GM19328 (cell line): ENCODE data around the gene NOS2.
"Not testable (repeated sequence)": the region's sequence is repeated elsewhere in the genome, so short reads cannot be mapped to it uniquely, and the experiment has no call there.

ENCODE experiments used
- ATAC-seq: cut with Tn5 transposase; IDR thresholded peaks from one replicate; pipeline ENCODE4 v1.9.1; 2021; ENCODE audit warnings: mild to moderate bottlenecking, moderate library complexity; ENCODE audit not compliant: unreplicated experiment

NOS2 gene

GRCh38 chr17:27800522-27800921 is at the start of gene NOS2:
TSS of gene NOS2 (minus strand) at chr17:27800529. CDS start at chr17:27798809, 1,720 bp downstream.
- ATAC-seq: no peak

GRCh38 chr17:27849474-27850185 is 49.3 kb upstream of the NOS2 start:
- no peak for ATAC-seq

- no peak for ATAC-seq
These were observed 48.6 kb upstream of the NOS2 start for GRCh38 chr17:27848931-27849330.

DNA sequence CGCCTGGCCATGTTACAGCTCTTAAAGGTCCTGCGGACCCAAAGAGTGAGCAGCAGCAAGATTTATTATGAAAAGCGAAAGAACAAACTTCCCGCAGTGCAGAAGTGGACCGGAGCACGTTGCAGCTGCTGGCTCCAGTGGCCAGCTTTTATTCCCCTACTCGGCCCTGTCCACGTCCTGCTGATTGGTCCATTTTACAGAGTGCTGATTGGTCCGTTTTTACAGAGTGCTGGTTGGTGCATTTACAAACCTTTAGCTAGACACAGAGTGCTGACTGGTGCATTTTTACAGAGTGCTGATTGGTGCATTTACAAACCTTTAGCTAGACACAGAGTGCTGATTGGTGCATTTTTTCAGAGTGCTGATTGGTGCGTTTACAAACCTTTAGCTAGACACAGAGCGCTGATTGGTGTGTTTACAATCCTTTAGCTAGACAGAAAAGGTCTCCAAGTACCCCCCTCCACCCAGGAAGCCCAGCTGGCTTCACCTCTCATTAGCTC is 46.5 kb upstream of the NOS2 start:
- ATAC-seq: not testable (repeated sequence)

DNA sequence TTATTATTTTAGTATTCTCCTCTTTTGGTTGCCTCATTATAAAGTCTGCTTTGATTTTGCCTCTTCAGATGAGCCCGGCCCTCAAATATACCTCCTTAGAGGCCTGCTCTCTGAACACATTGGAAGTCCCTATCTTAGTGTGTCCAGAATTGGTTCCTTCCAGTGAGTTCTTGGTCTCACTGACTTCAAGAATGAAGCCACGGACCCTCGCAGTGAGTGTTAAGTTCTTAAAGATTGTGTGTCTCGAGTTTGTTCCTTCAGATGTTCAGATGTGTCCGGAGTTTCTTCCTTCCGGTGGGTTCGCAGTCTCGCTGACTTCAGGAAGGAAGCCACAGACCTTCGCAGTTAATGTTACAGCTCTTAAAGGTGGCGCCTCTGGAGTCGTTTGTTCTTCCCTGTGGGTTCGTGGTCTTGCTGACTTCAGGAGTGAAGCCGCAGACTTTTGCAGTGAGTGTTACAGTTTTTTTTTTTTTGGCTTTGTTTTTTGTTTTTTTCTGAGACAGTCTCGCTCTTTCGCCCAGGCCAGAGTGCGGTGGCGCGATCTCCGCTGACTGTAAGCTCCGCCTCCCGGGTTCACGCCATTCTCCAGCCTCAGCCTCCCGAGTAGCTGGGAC is 45.8 kb upstream of the NOS2 start:
- no peak for ATAC-seq

DNA sequence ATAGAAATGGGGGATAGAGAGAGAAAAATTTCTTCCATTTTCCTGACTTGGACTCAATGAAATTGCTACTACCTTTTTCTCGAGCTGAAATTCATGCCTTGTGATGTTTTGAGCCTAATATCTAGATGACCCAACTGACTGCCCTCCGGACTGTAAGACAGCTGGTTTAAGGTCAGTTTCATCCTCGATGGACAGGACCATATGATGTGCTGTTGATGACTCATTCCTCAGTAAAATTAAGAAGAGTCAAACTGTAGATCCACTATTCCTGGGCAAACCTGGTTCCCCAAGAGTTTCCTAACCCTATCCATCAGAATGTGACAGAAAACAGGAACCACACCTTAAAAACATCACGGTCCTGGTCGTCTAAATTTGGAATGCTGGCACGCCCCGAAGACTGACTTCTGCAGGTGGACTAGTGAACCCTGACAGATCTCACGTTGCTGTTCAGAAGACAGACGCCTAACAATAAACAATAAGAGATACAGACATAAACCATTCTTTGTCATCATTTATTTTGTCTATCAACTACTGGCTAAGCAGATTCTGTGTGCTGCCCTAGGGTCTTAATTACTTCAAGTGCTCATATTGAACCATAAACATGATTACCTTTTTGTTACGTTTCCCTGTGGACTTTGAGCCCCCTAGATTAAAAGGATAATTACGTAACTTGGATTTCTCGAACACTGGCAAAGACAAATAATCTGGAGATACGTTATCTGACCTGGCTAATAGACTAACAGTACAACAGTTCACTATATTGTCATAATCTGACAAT is 45.1 kb upstream of the NOS2 start:
- no peak for ATAC-seq

- no peak for ATAC-seq
These were observed 40.4 kb upstream of the NOS2 start for GRCh38 chr17:27840688-27841087.

DNA sequence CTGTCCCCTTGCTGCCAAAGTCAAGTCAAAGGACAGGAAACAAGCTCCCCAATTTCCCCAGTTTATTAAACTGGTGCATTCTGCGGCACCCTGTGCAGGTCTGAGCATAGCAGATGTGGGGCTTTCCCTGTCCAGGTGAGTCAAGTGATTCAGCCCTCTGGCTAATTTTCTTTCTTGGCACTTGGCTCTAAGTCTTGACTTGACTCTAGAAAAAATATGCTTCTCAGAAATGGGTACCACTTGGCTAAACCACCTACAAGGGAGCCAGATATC is 40.0 kb upstream of the NOS2 start:
- ATAC-seq: not testable (repeated sequence)

- not testable (repeated sequence) for ATAC-seq
These were observed 39.5 kb upstream of the NOS2 start for GRCh38 chr17:27839571-27840405.

DNA sequence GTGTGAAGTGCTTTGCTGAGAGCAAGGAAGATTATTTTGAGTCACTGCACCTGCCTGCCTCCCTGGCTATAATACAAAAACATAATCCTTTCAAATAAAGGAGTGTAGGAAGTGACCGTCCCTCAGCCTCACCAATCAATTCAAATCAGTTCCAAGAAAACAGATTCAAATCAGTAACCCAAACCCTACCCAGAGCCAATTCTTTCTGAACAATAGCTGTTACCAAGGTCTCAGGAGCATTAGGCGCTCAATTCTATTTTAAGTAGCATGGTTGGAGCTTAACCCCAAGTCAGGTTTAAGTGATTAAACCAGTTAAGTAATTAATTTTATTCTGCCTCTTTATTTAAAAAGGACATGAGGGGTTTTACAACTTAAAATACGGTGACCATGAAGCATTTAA is 38.3 kb upstream of the NOS2 start:
- ATAC-seq: not testable (repeated sequence)

GRCh38 chr17:27837769-27838168 is 37.4 kb upstream of the NOS2 start:
- not testable (repeated sequence) for ATAC-seq

GRCh38 chr17:27836651-27837050 is 36.3 kb upstream of the NOS2 start:
- no peak for ATAC-seq

- no peak for ATAC-seq
These were observed 34.2 kb upstream of the NOS2 start for GRCh38 chr17:27834571-27834970.

DNA sequence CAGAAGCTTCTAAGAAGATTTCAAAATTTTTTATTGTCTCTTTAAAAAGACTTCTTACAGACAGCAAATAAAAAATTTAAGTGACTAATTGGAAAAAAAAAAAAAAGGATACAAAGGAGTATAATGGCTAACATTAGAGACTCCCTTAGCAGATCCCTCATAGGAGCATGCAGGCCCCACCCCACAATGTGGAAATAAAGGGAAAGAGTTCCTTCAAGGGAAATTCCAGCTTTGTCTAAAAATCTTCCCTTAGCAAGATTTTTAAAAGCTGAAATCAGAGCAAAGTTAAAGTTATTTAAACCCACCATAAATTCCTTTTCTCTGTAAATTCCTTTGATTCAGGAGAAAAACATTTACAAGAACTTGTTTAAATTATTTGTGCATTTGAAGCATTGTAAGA is 32.5 kb upstream of the NOS2 start:
- ATAC-seq: no peak

GRCh38 chr17:27829888-27830287 is 29.6 kb upstream of the NOS2 start:
- not testable (repeated sequence) for ATAC-seq

- ATAC-seq: not testable (repeated sequence)
These were observed 28.9 kb upstream of the NOS2 start for GRCh38 chr17:27829143-27829711.

DNA sequence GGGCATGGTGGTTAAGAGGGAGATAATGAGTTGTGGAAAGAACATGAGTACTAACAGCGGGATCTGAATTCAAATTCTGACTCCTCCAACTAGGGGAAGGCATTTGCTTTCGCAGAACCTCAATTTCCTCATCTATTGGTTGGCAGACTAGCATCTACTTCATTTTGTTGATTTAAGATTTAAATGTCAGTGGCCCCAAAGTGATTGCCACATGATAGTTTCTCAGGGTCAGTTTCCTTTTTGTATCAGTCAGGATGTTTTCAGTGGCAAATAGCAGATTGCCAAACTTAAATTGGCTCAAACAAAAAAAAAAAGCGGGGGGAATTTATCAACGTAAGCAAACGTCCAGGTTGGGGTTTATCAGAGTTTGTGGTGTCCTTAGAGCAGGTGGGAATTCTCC is 25.1 kb upstream of the NOS2 start:
- ATAC-seq: no peak

- no peak for ATAC-seq
These were observed 24.4 kb upstream of the NOS2 start for GRCh38 chr17:27824745-27825144.

- no peak for ATAC-seq
These were observed 23.9 kb upstream of the NOS2 start for GRCh38 chr17:27824176-27824715.

DNA sequence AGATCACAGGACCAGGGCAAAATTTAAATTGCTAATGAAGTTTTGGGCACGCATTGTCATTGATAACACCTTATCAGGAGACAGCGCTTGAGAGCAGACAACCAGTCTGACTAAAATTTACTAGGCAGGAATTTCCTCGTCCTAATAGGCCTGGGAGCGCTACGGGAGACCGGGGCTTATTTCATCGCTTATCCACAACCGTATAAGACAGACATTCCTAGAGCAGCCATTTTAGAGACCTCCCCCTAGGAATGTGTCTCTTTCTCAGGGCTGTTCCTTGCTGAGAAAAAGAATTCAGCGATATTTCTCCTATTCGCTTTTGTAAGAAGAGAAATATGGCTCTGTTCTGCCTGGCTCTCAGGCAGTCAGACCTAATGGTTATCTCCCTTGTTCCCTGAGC is 21.8 kb upstream of the NOS2 start:
- ATAC-seq: not testable (repeated sequence)
